H9 (cell line): Measurements from ENCODE around the gene RPL22L1. TPM values are rescaled to one million over a fixed set of nuclear protein-coding genes. Genes with fewer than 3 reads are reported as not detected.

Experiments used
- DNase-seq: peaks from one replicate; pipeline ENCODE4 v3.0.0-alpha.2; 2017
- H2AFZ ChIP-seq: one replicate; pipeline ENCODE4 v1.6.1; 2013; ENCODE audit warnings: mild to moderate bottlenecking, low read length, control low read depth, moderate library complexity
- H2AK5ac ChIP-seq: 2 replicates; pipeline ENCODE4 v1.6.1; 2013; ENCODE audit warnings: low read length, control low read depth, mixed read lengths; ENCODE audit not compliant: insufficient read length
- H2BK120ac ChIP-seq: one replicate; pipeline ENCODE4 v1.6.1; 2013; ENCODE audit warnings: low read depth, mild to moderate bottlenecking, low read length, control low read depth, inconsistent platforms; ENCODE audit not compliant: poor library complexity, severe bottlenecking
- H2BK12ac ChIP-seq: 2 replicates; pipeline ENCODE4 v1.6.1; 2013; ENCODE audit warnings: low read length, control low read depth, mixed read lengths, low read depth; ENCODE audit not compliant: insufficient read length
- H2BK15ac ChIP-seq: 2 replicates; pipeline ENCODE4 v1.6.1; 2013; ENCODE audit warnings: low read depth, low read length, control low read depth
- H2BK20ac ChIP-seq: one replicate; pipeline ENCODE4 v1.6.1; 2013; ENCODE audit warnings: low read depth, mild to moderate bottlenecking, low read length, control low read depth, inconsistent platforms; ENCODE audit not compliant: poor library complexity, severe bottlenecking
- H2BK5ac ChIP-seq: 2 replicates; pipeline ENCODE4 v1.6.1; 2013; ENCODE audit warnings: low read length, control low read depth, mixed read lengths; ENCODE audit not compliant: insufficient read length
- H3K14ac ChIP-seq: 2 replicates; pipeline ENCODE4 v1.6.1; 2013; ENCODE audit warnings: low read length, control low read depth; ENCODE audit not compliant: insufficient read depth
- H3K18ac ChIP-seq: 2 replicates; pipeline ENCODE4 v1.6.1; 2013; ENCODE audit warnings: low read depth, mild to moderate bottlenecking, mixed read lengths, low read length, control low read depth; ENCODE audit not compliant: insufficient read length
- H3K23ac ChIP-seq: 2 replicates; pipeline ENCODE4 v1.6.1; 2013; ENCODE audit warnings: low read length, control low read depth, mixed read lengths, low read depth; ENCODE audit not compliant: insufficient read length
- H3K23me2 ChIP-seq: 2 replicates; pipeline ENCODE4 v1.6.1; 2013; ENCODE audit warnings: low read depth, mild to moderate bottlenecking, mixed read lengths, low read length, control low read depth; ENCODE audit not compliant: insufficient read length, poor library complexity, severe bottlenecking
- H3K27ac ChIP-seq: 2 replicates; pipeline ENCODE4 v1.5.1; 2013; ENCODE audit warnings: low read length, control low read depth, mixed read lengths, low read depth; ENCODE audit not compliant: insufficient read length
- H3K27me3 ChIP-seq: 2 replicates; pipeline ENCODE4 v1.6.1; 2013; ENCODE audit warnings: low read length, control low read depth, inconsistent platforms; ENCODE audit not compliant: insufficient read depth
- H3K4ac ChIP-seq: 2 replicates; pipeline ENCODE4 v1.6.1; 2013; ENCODE audit warnings: low read depth, mild to moderate bottlenecking, control low read depth, inconsistent platforms, low read length, moderate library complexity
- H3K4me1 ChIP-seq: 2 replicates; pipeline ENCODE4 v1.6.1; 2013; ENCODE audit warnings: low read length, control low read depth, inconsistent platforms; ENCODE audit not compliant: insufficient read depth
- H3K4me2 ChIP-seq: 2 replicates; pipeline ENCODE4 v1.6.1; 2013; ENCODE audit warnings: low read length, control low read depth, mixed read lengths; ENCODE audit not compliant: insufficient read length, insufficient read depth
- H3K56ac ChIP-seq: 2 replicates; pipeline ENCODE4 v1.6.1; 2013; ENCODE audit warnings: low read depth, mild to moderate bottlenecking, mixed read lengths, low read length, control low read depth; ENCODE audit not compliant: insufficient read length
- H3K79me1 ChIP-seq: 2 replicates; pipeline ENCODE4 v1.6.1; 2013; ENCODE audit warnings: low read depth, mild to moderate bottlenecking, moderate library complexity, low read length, control low read depth, inconsistent platforms; ENCODE audit not compliant: insufficient read depth, poor library complexity, severe bottlenecking
- H3K79me2 ChIP-seq: 2 replicates; pipeline ENCODE4 v1.6.1; 2013; ENCODE audit warnings: low read length, control low read depth, inconsistent platforms; ENCODE audit not compliant: insufficient read depth
- H3K9ac ChIP-seq: 2 replicates; pipeline ENCODE4 v1.6.1; 2013; ENCODE audit warnings: low read length, control low read depth, mixed read lengths; ENCODE audit not compliant: insufficient read length; ENCODE audit errors: extremely low read depth
- H3K9me3 ChIP-seq: one replicate; pipeline ENCODE4 v1.6.1; 2013; ENCODE audit warnings: low read depth, low read length, inconsistent platforms; ENCODE audit not compliant: control insufficient read depth
- H3T11ph ChIP-seq: one replicate; pipeline ENCODE4 v1.6.1; 2013; ENCODE audit warnings: mild to moderate bottlenecking, low read length, control low read depth, inconsistent platforms
- H4K20me1 ChIP-seq: one replicate; pipeline ENCODE4 v1.6.1; 2013; ENCODE audit not compliant: control insufficient read depth, insufficient read length, insufficient read depth
- H4K5ac ChIP-seq: 2 replicates; pipeline ENCODE4 v1.6.1; 2013; ENCODE audit warnings: low read depth, mild to moderate bottlenecking, mixed read lengths, low read length, control low read depth; ENCODE audit not compliant: insufficient read length
- H4K8ac ChIP-seq: replicated peaks from 2 replicates; pipeline ENCODE4 v1.6.1; 2013; ENCODE audit warnings: low read length, control low read depth, mixed read lengths, low read depth; ENCODE audit not compliant: insufficient read length
- H4K91ac ChIP-seq: 2 replicates; pipeline ENCODE4 v1.6.1; 2013; ENCODE audit warnings: low read depth, mild to moderate bottlenecking, moderate library complexity, mixed read lengths, low read length, control low read depth; ENCODE audit not compliant: insufficient read length
- H3K27ac Mint-ChIP-seq, 3 experiments: 2 replicates in 2 of 3; 3 replicates in 1 of 3; pipeline ENCODE4 v1.8.0; 2020 to 2021; ENCODE audit warnings: mixed read lengths in 3 of 3, mild to moderate bottlenecking in 1 of 3, moderate library complexity in 1 of 3
- H3K27me3 Mint-ChIP-seq: 2 replicates; pipeline ENCODE4 v1.8.0; 2021; ENCODE audit warnings: low read depth, mild to moderate bottlenecking, moderate library complexity, mixed read lengths
- H3K36me3 Mint-ChIP-seq, 3 experiments: 2 replicates in 2 of 3; 3 replicates in 1 of 3; pipeline ENCODE4 v1.8.0; 2020 to 2021; ENCODE audit warnings: low read depth in 3 of 3, mixed read lengths in 3 of 3; ENCODE audit not compliant: insufficient read depth in 1 of 3
- H3K4me1 Mint-ChIP-seq, 2 experiments: 2 replicates each; pipeline ENCODE4 v1.8.0; 2020; ENCODE audit warnings: mixed read lengths in 2 of 2
- H3K4me3 Mint-ChIP-seq, 2 experiments: 2 replicates in 1 of 2; 3 replicates in 1 of 2; pipeline ENCODE4 v1.8.0; 2020 to 2021; ENCODE audit warnings: mild to moderate bottlenecking in 2 of 2, mixed read lengths in 2 of 2, moderate library complexity in 1 of 2
- H3K9me3 Mint-ChIP-seq, 2 experiments: 2 replicates in 1 of 2; 3 replicates in 1 of 2; pipeline ENCODE4 v1.8.0; 2020; ENCODE audit warnings: mild to moderate bottlenecking in 2 of 2, mixed read lengths in 2 of 2, moderate library complexity in 1 of 2
- CTCF ChIP-seq: fragments of 200-600 bp; sonication (generic); conservative IDR thresholded peaks from 3 replicates; pipeline ENCODE4 v1.8.0; 2021; ENCODE audit warnings: antibody characterized with exemption, mild to moderate bottlenecking
- WGBS: extraction: QIAGEN DNeasy Blood & Tissue Kit; methylation state at CpG from one replicate; pipeline ENCODE4 v1.1.7; 2013; ENCODE audit warnings: missing lambda C conversion rate, low lambda C conversion rate, mixed read lengths; ENCODE audit not compliant: insufficient read length; ENCODE audit errors: extremely low coverage; 5-methylcytosine and 5-hydroxymethylcytosine counted together
- total RNA-seq: library from RNA; stranded (reverse); gene quantifications from 2 replicates; pipeline ENCODE4 v1.2.1, GENCODE V29; 2021

Gene RPL22L1
- total RNA-seq, 1 experiment from 2014 or later, result 100 TPM

- no peak for TF ChIP-seq CTCF
Measured at GRCh38 chr3:170858599-170858998, 11.4 kb downstream of the RPL22L1 start.

More at GRCh38 chr3:170858599-170858998, 11.4 kb downstream of the RPL22L1 start:
- H2BK120ac ChIP-seq, result no peak overlapping the region
- no peak overlapping the region for H3K56ac ChIP-seq
- no peaks in the 10 kb centered on the region for H4K20me1 ChIP-seq
- WGBS, result no CpG with 5 or more reads among the region's 5 CpGs
- H3K36me3 Mint-ChIP-seq, result no peaks in the 10 kb centered on the region
- no peaks in the 10 kb centered on the region for H3K23me2 ChIP-seq
- no peak overlapping the region for H3K23ac ChIP-seq
- H2AK5ac ChIP-seq, result no peak overlapping the region
- H3T11ph ChIP-seq, result no peak overlapping the region
- no peak for DNase-seq
- no peak overlapping the region for H3K14ac ChIP-seq
- H3K27me3 Mint-ChIP-seq, result no peaks in the 10 kb centered on the region
- H4K8ac ChIP-seq, result no peak overlapping the region
- H3K18ac ChIP-seq, result no peak overlapping the region
- H4K5ac ChIP-seq, result no peak overlapping the region
- no peak overlapping the region for H3K4me3 Mint-ChIP-seq
- H3K4me1 Mint-ChIP-seq, result peaks cover 5% of the 10 kb centered on the region in 2 experiments
- H2BK5ac ChIP-seq, result no peak overlapping the region
- peaks cover 1% of the 10 kb centered on the region; the same call in 1 of the 2 replicates for H3K4me1 ChIP-seq
- H3K27ac ChIP-seq, result no peak overlapping the region
- H3K79me2 ChIP-seq, result no peaks in the 10 kb centered on the region
- no peak overlapping the region for H4K91ac ChIP-seq
- no peaks in the 10 kb centered on the region for H3K27me3 ChIP-seq
- no peaks in the 10 kb centered on the region for H3K9me3 ChIP-seq
- no peaks in the 10 kb centered on the region for H3K79me1 ChIP-seq
- no peak overlapping the region for H2BK15ac ChIP-seq
- no peak overlapping the region for H2AFZ ChIP-seq
- no peak overlapping the region for H2BK20ac ChIP-seq
- H3K9ac ChIP-seq, result no peak overlapping the region
- H3K4ac ChIP-seq, result no peak overlapping the region
- no peak overlapping the region for H2BK12ac ChIP-seq
- H3K4me2 ChIP-seq, result no peak overlapping the region
- H3K9me3 Mint-ChIP-seq, result no peaks in the 10 kb centered on the region
- no peak overlapping the region for H3K27ac Mint-ChIP-seq
